Raji (cell line): Measurements from ENCODE around the gene TAF15.

Experiments
- POLR2A ChIP-seq: IDR thresholded peaks from 2 replicates; pipeline ENCODE4 v1.6.1; 2011; ENCODE audit warnings: low read depth, low read length, control low read depth; ENCODE audit not compliant: insufficient read depth

The TAF15 gene

GRCh38 chr17:35841505-35841904 lies 32.2 kb downstream of the TAF15 start:
- no peak for TF ChIP-seq POLR2A

- no peak for TF ChIP-seq POLR2A
Observed at GRCh38 chr17:35842239-35842638, 33.0 kb downstream of the TAF15 start.

GRCh38 chr17:35843698-35844097 lies 34.4 kb downstream of the TAF15 start:
- no peak for TF ChIP-seq POLR2A

GRCh38 chr17:35844547-35844946 lies 35.3 kb downstream of the TAF15 start:
- no peak for TF ChIP-seq POLR2A

- no peak for TF ChIP-seq POLR2A
Observed at GRCh38 chr17:35846055-35846809, 36.9 kb downstream of the TAF15 start.

GRCh38 chr17:35847006-35847405 lies 37.7 kb downstream of the TAF15 start:
- TF ChIP-seq POLR2A: no peak

- no peak for TF ChIP-seq POLR2A
Observed at GRCh38 chr17:35847633-35848373, 38.5 kb downstream of the TAF15 start.

- no peak for TF ChIP-seq POLR2A
Observed at GRCh38 chr17:35849469-35850348, 40.4 kb downstream of the TAF15 start.

GRCh38 chr17:35855965-35856364 lies 46.7 kb downstream of the TAF15 start:
- no peak for TF ChIP-seq POLR2A

- no peak for TF ChIP-seq POLR2A
Observed at GRCh38 chr17:35856603-35857002, 47.3 kb downstream of the TAF15 start.

- TF ChIP-seq POLR2A: no peak
Observed at GRCh38 chr17:35864853-35865252, 55.6 kb downstream of the TAF15 start.

- TF ChIP-seq POLR2A: no peak
Observed at GRCh38 chr17:35865412-35866340, 56.4 kb downstream of the TAF15 start.

GRCh38 chr17:35866341-35866950 lies 57.2 kb downstream of the TAF15 start:
- no peak for TF ChIP-seq POLR2A

- no peak for TF ChIP-seq POLR2A
Observed at GRCh38 chr17:35867574-35867973, 58.3 kb downstream of the TAF15 start.
